WERI-Rb-1 (cell line): ENCODE results near the gene TFB2M.

ENCODE experiments used
- DNase-seq: peaks from one replicate; pipeline ENCODE4 v3.0.0-alpha.2; 2020
- H3K27ac ChIP-seq: fragments of 250-450 bp; sonication (Bioruptor Pico); 2 replicates; pipeline ENCODE4 v1.5.1; 2020; ENCODE audit warnings: mild to moderate bottlenecking, moderate library complexity
- H3K27me3 ChIP-seq: fragments of 250-450 bp; sonication (Bioruptor Pico); 2 replicates; pipeline ENCODE4 v1.5.1; 2021; ENCODE audit warnings: mild to moderate bottlenecking, low read depth, moderate library complexity; ENCODE audit not compliant: insufficient read depth, severe bottlenecking
- H3K36me3 ChIP-seq: fragments of 250-450 bp; sonication (Bioruptor Pico); 2 replicates; pipeline ENCODE4 v1.5.1; 2020; ENCODE audit warnings: mild to moderate bottlenecking, moderate library complexity
- H3K4me3 ChIP-seq: 2 replicates; pipeline ENCODE4 v1.5.1; 2011; ENCODE audit warnings: low read depth, mild to moderate bottlenecking, control low read depth, low read length
- H3K9me3 ChIP-seq: fragments of 250-450 bp; sonication (Bioruptor Pico); 2 replicates; pipeline ENCODE4 v1.5.1; 2021; ENCODE audit warnings: mild to moderate bottlenecking, moderate library complexity; ENCODE audit not compliant: severe bottlenecking
- CTCF ChIP-seq: IDR thresholded peaks from 2 replicates; pipeline ENCODE4 v1.5.1; 2011; ENCODE audit warnings: low read depth, mild to moderate bottlenecking, control low read depth, inconsistent platforms, low read length

TFB2M gene

GRCh38 chr1:246528933-246529731 lies 36.9 kb downstream of the TFB2M start:
- H3K4me3 ChIP-seq, result no peak overlapping the region
- H3K9me3 ChIP-seq, result peaks cover 25% of the 10 kb centered on the region
- DNase-seq, result no peak

GRCh38 chr1:246527402-246528088 lies 38.5 kb downstream of the TFB2M start:
- DNase-seq, result no peak
- H3K4me3 ChIP-seq, result no peak overlapping the region

More at GRCh38 chr1:246528933-246529731, 36.9 kb downstream of the TFB2M start:
- Histone ChIP-seq H3K27me3 (no peaks in the 10 kb centered on the region), H3K27ac (no peak overlapping the region), H3K36me3 (no peaks in the 10 kb centered on the region)
- peak; percentile 55 for TF ChIP-seq CTCF

GRCh38 chr1:246526915-246527314 lies 39.1 kb downstream of the TFB2M start:
- peaks cover 20% of the 10 kb centered on the region for H3K9me3 ChIP-seq
- no peaks in the 10 kb centered on the region for H3K36me3 ChIP-seq
- DNase-seq, result no peak
- no peaks in the 10 kb centered on the region for H3K27me3 ChIP-seq
- TF ChIP-seq CTCF, result no peak
- H3K4me3 ChIP-seq, result no peak overlapping the region
- H3K27ac ChIP-seq, result no peak overlapping the region

More at GRCh38 chr1:246527402-246528088, 38.5 kb downstream of the TFB2M start:
- TF ChIP-seq CTCF, result no peak
- no peaks in the 10 kb centered on the region for H3K27me3 ChIP-seq
- no peaks in the 10 kb centered on the region for H3K36me3 ChIP-seq
- no peak overlapping the region for H3K27ac ChIP-seq
- H3K9me3 ChIP-seq, result peaks cover 25% of the 10 kb centered on the region

- Histone ChIP-seq H3K36me3 (no peaks in the 10 kb centered on the region), H3K27me3 (no peaks in the 10 kb centered on the region), H3K4me3 (no peak overlapping the region), H3K9me3 (peaks cover 15% of the 10 kb centered on the region), H3K27ac (no peak overlapping the region)
- TF ChIP-seq CTCF, result no peak
- DNase-seq, result no peak
Measured at GRCh38 chr1:246526380-246526779, 39.7 kb downstream of the TFB2M start.

GRCh38 chr1:246519514-246519913 lies 46.5 kb downstream of the TFB2M start:
- Histone ChIP-seq H3K9me3 (peaks cover 25% of the 10 kb centered on the region), H3K4me3 (no peak overlapping the region), H3K27me3 (no peaks in the 10 kb centered on the region), H3K27ac (no peak overlapping the region), H3K36me3 (no peaks in the 10 kb centered on the region)
- no peak for DNase-seq
- TF ChIP-seq CTCF, result no peak
